Activated CD8-positive, alpha-beta T cell treated with anti-CD3 and anti-CD28 coated beads for 36 hours (primary cell): Measurements from ENCODE around the gene IL20RB. TPM values are rescaled to one million over a fixed set of nuclear protein-coding genes. Genes with fewer than 3 reads are reported as not detected.

Experiments used
- ATAC-seq: fragments of 200-7000 bp; cut with Tn5 transposase; one replicate; pipeline ENCODE4 v1.10.0; 2021; ENCODE audit warnings: mild to moderate bottlenecking, moderate library complexity
- CTCF ChIA-PET: fragments of 350-600 bp; sonication (Branson Sonifier 250); formaldehyde crosslinking; loops from one replicate; lab custom pipeline; 2021; ENCODE audit warnings: antibody characterized with exemption; lab: Charles Lee
- POLR2A ChIA-PET: fragments of 350-600 bp; sonication (Branson Sonifier 250); formaldehyde crosslinking; loops from one replicate; lab custom pipeline; 2021; ENCODE audit warnings: antibody characterized with exemption; lab: Charles Lee
- DNase-seq: peaks from one replicate; pipeline ENCODE4 v3.0.0-alpha.2; 2020
- H3K27ac Mint-ChIP-seq: one replicate; pipeline ENCODE4 v1.8.0; 2021; ENCODE audit warnings: mild to moderate bottlenecking, mixed read lengths
- H3K27me3 Mint-ChIP-seq: one replicate; pipeline ENCODE4 v1.8.0; 2021; ENCODE audit warnings: mixed read lengths
- H3K36me3 Mint-ChIP-seq: one replicate; pipeline ENCODE4 v1.8.0; 2021; ENCODE audit warnings: low read depth, mixed read lengths
- H3K4me1 Mint-ChIP-seq: one replicate; pipeline ENCODE4 v1.8.0; 2021; ENCODE audit warnings: low read depth, mixed read lengths
- H3K4me3 Mint-ChIP-seq: one replicate; pipeline ENCODE4 v1.8.0; 2021; ENCODE audit warnings: mild to moderate bottlenecking, moderate library complexity, mixed read lengths
- H3K9me3 Mint-ChIP-seq: one replicate; pipeline ENCODE4 v1.8.0; 2021; ENCODE audit warnings: mixed read lengths
- intact Hi-C: fragments of 100-400 bp; cut with micrococcal nuclease; formaldehyde crosslinking; loops from one replicate; pipeline ENCODE4 v1.10.0; 2022
- total RNA-seq, 2 experiments: library from RNA; stranded (reverse); gene quantifications; one replicate each; pipeline ENCODE4 v1.2.3, GENCODE V29; 2021
- TF ChIP-seq, protein P1 (sequence below): fragments of 200-600 bp; IDR thresholded peaks from one replicate; pipeline ENCODE4 v1.8.0; 2022; ENCODE audit warnings: antibody characterized with exemption, mild to moderate bottlenecking

Gene IL20RB
- total RNA-seq, 2 experiments from 2014 or later, result 1.0 to 1.2 TPM

DNA sequence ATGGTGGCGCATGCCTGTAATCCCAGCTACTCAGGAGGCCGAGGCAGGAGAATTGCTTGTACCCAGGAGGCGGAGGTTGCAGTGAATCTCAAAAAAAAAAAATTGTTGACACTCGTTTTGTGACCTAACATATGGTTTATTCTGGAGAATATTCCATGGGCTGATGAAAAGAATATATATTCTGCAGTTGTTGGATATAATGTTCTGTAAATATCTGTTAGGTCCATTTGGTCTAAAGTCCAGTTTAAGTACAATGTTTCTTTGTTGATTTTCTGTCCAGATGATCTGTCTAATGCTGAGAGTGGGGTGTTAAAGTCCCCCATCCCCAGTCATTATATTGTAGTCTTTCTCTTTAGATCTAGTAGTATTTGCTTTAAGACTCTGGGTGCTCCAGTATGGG is 15.6 kb downstream of the IL20RB start:
- ChIA-PET CTCF (no interaction called here), POLR2A (no interaction called here)
- intact Hi-C loops, result no loop called here
- Mint-ChIP-seq H3K4me3 (no peak overlapping the region), H3K27ac (no peak overlapping the region), H3K36me3 (peaks cover 12% of the 10 kb centered on the region), H3K4me1 (no peaks in the 10 kb centered on the region), H3K9me3 (peaks cover 17% of the 10 kb centered on the region), H3K27me3 (no peaks in the 10 kb centered on the region)
- TF ChIP-seq, protein P1, sequence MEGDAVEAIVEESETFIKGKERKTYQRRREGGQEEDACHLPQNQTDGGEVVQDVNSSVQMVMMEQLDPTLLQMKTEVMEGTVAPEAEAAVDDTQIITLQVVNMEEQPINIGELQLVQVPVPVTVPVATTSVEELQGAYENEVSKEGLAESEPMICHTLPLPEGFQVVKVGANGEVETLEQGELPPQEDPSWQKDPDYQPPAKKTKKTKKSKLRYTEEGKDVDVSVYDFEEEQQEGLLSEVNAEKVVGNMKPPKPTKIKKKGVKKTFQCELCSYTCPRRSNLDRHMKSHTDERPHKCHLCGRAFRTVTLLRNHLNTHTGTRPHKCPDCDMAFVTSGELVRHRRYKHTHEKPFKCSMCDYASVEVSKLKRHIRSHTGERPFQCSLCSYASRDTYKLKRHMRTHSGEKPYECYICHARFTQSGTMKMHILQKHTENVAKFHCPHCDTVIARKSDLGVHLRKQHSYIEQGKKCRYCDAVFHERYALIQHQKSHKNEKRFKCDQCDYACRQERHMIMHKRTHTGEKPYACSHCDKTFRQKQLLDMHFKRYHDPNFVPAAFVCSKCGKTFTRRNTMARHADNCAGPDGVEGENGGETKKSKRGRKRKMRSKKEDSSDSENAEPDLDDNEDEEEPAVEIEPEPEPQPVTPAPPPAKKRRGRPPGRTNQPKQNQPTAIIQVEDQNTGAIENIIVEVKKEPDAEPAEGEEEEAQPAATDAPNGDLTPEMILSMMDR, result no peak
- DNase-seq (no peak), ATAC-seq (no peak)

GRCh38 chr3:136974670-136975069 is 16.9 kb downstream of the IL20RB start:
- ATAC-seq, result no peak
- intact Hi-C loops, result no loop called here
- CTCF ChIA-PET, result no interaction called here
- H3K4me1 Mint-ChIP-seq, result no peaks in the 10 kb centered on the region
- TF ChIP-seq, protein P1, result no peak
- peaks cover 12% of the 10 kb centered on the region for H3K36me3 Mint-ChIP-seq
- POLR2A ChIA-PET, result no interaction called here
- DNase-seq, result no peak
- H3K27ac Mint-ChIP-seq, result no peak overlapping the region
- no peaks in the 10 kb centered on the region for H3K27me3 Mint-ChIP-seq
- H3K4me3 Mint-ChIP-seq, result no peak overlapping the region
- peaks cover 17% of the 10 kb centered on the region for H3K9me3 Mint-ChIP-seq

GRCh38 chr3:136979204-136979603 is 21.4 kb downstream of the IL20RB start:
- H3K36me3 Mint-ChIP-seq, result peaks cover 6% of the 10 kb centered on the region
- intact Hi-C loops, result no loop called here
- H3K27ac Mint-ChIP-seq, result no peak overlapping the region
- H3K4me1 Mint-ChIP-seq, result no peaks in the 10 kb centered on the region
- no peaks in the 10 kb centered on the region for H3K27me3 Mint-ChIP-seq
- H3K9me3 Mint-ChIP-seq, result peaks cover 9% of the 10 kb centered on the region
- TF ChIP-seq, protein P1, result no peak
- POLR2A ChIA-PET, result no interaction called here
- no peak overlapping the region for H3K4me3 Mint-ChIP-seq
- DNase-seq, result no peak
- ATAC-seq, result no peak
- CTCF ChIA-PET, result no interaction called here

DNA sequence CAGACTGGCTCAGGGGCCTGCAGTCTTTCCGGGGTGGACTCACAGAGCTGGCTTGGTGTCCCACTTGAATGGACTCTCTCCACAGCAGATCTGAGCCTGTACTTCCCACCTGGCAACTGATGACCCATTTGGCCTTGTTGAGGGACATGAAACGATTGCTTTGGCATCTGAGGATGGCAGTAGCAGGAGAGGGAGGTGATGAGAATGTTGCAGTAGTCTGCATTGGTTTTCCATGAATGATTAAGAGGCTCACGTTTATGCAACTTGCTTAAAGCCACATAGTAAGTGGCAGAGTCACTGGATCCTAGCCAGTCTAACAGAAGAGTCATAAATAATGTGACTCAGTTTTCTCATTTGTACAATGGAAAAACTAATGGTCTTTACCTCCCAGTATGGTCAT is 21.9 kb downstream of the IL20RB start:
- intact Hi-C loops, result no loop called here
- H3K27ac Mint-ChIP-seq, result no peak overlapping the region
- TF ChIP-seq, protein P1, result no peak
- no peak for DNase-seq
- H3K36me3 Mint-ChIP-seq, result peaks cover 4% of the 10 kb centered on the region
- no peak for ATAC-seq
- POLR2A ChIA-PET, result no interaction called here
- peaks cover 6% of the 10 kb centered on the region for H3K9me3 Mint-ChIP-seq
- CTCF ChIA-PET, result no interaction called here
- H3K27me3 Mint-ChIP-seq, result no peaks in the 10 kb centered on the region
- no peak overlapping the region for H3K4me3 Mint-ChIP-seq
- H3K4me1 Mint-ChIP-seq, result no peaks in the 10 kb centered on the region

- ChIA-PET CTCF (no interaction called here), POLR2A (no interaction called here)
- H3K4me3 Mint-ChIP-seq, result no peak overlapping the region
- intact Hi-C loops, result no loop called here
- ATAC-seq (no peak), DNase-seq (no peak)
- H3K27ac Mint-ChIP-seq, result no peak overlapping the region
- H3K36me3 Mint-ChIP-seq, result no peaks in the 10 kb centered on the region
- no peaks in the 10 kb centered on the region for H3K4me1 Mint-ChIP-seq
- TF ChIP-seq, protein P1, result no peak
- no peaks in the 10 kb centered on the region for H3K27me3 Mint-ChIP-seq
- no peaks in the 10 kb centered on the region for H3K9me3 Mint-ChIP-seq
These were observed 24.2 kb downstream of the IL20RB start for GRCh38 chr3:136982033-136982432.
